Esophagus muscularis mucosa (tissue), 4 donors: Measurements from ENCODE around the gene GATC. TPM values are rescaled to one million over a fixed set of nuclear protein-coding genes. Genes with fewer than 3 reads are reported as not detected.

Experiments
- DNase-seq: peaks from one replicate; pipeline ENCODE4 v3.0.0-alpha.2; 2017; ENCODE audit errors: extremely low spot score
- H3K27ac ChIP-seq, 4 donors: fragments of 200-600 bp; sonication (generic); replicated peaks in 1 of 4; 1 replicate in 3 of 4; 2 replicates in 1 of 4; pipeline ENCODE4 v1.5.1; 2016 to 2019; ENCODE audit warnings: mild to moderate bottlenecking in 1 of 4
- H3K27me3 ChIP-seq, 4 donors: fragments of 200-600 bp; sonication (generic); one replicate each; pipeline versions ENCODE4 v1.5.1 to v1.6.0; 2016 to 2019
- H3K36me3 ChIP-seq, 4 donors: fragments of 200-600 bp; sonication (generic); one replicate each; pipeline ENCODE4 v1.5.1; 2016 to 2019
- H3K4me1 ChIP-seq, 4 donors: fragments of 200-600 bp; sonication (generic); one replicate each; pipeline ENCODE4 v1.5.1; 2016 to 2019
- H3K4me3 ChIP-seq, 4 donors: fragments of 200-600 bp; sonication (generic); 1 replicate in 2 of 4; 2 replicates in 2 of 4; pipeline ENCODE4 v1.5.1; 2016 to 2019; ENCODE audit warnings: mild to moderate bottlenecking in 4 of 4, moderate library complexity in 1 of 4
- H3K9me3 ChIP-seq, 4 donors: fragments of 200-600 bp; sonication (generic); 1 replicate in 3 of 4; 2 replicates in 1 of 4; pipeline ENCODE4 v1.5.1; 2016 to 2019
- EP300 ChIP-seq: sonication (generic); formaldehyde crosslinking; IDR thresholded peaks from one replicate; pipeline ENCODE4 v1.6.1; 2017; ENCODE audit warnings: antibody characterized with exemption
- POLR2A ChIP-seq: fragments of 450-650 bp; IDR thresholded peaks from one replicate; pipeline ENCODE4 v1.6.1; 2017; ENCODE audit warnings: antibody characterized with exemption, moderate library complexity, mild to moderate bottlenecking, low read depth
- POLR2AphosphoS5 ChIP-seq, 2 donors: sonication (generic); formaldehyde crosslinking; IDR thresholded peaks; one replicate each; pipeline ENCODE4 v1.6.1; 2017; ENCODE audit warnings: antibody characterized with exemption in 2 of 2
- WGBS: methylation state at CpG from one replicate; pipeline ENCODE4 v1.1.5; 2018; 5-methylcytosine and 5-hydroxymethylcytosine counted together
- intact Hi-C: fragments of 100-400 bp; cut with DNase I; formaldehyde crosslinking; loops from one replicate; pipeline ENCODE4 v1.15.1; 2023
- total RNA-seq, 4 donors: library from RNA; depleted of rRNA; stranded (reverse); fragments of >200 nt; gene quantifications; one replicate each; pipeline versions ENCODE4 v1.1.0 to v1.2.1, GENCODE V29; 2016
- TF ChIP-seq, protein P1 (sequence below), 3 experiments: fragments of 200-600 bp in 2 of 3; fragments of 450-650 bp in 1 of 3; sonication (generic) in 2 of 3; IDR thresholded peaks; one replicate each; pipeline ENCODE4 v1.5.1; 2017 to 2019; ENCODE audit warnings: antibody characterized with exemption in 3 of 3, mild to moderate bottlenecking in 2 of 3, moderate library complexity in 1 of 3

GATC gene
- total RNA-seq, 4 donors from 2014 or later: 18.5 to 24.0 (median 20.2) TPM

DNA sequence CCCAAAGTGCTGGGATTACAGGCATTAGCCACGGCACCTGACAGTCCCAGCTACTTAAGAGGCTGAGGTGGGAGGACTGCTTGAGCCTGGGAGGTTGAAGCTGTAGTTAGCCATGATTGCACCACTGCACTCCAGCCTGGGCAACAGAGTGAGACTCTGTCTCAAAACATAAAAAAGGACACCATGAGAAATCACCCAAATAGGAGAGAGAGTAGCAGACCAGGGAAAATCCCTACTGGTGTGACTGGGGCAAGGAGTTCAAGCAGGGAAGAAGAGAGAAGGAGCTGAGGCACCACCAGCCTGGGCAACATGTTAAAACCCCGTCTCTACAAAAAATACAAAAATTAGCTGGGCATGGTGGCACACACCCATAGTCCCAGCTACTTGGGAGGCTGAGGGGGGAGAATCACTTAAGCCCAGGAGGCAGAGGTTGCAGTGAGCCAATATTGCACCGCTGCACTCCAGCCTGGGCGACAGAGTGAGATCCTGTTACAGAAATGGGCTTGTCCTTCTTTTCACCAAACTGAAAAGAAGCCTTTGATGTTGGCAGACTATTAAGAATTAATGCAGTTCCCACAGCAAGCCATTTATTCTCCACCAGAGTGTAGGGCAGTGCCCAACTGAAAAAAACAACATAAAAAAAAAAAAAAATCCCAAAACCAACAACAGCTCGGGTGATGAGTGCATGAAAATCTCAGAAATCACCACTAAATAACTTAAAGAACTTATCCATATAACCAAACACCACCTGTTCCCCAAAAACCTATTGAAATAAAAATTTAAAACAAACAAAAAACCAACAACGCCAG lies 27.8 kb downstream of the GATC start:
- Histone ChIP-seq H3K9me3 (no peaks in the 10 kb centered on the region), H3K27ac (no peak overlapping the region), H3K4me3 (no peak overlapping the region), H3K4me1 (peaks cover 7 to 19% (median 16%) of the 10 kb centered on the region in 4 donors), H3K27me3 (no peaks in the 10 kb centered on the region), H3K36me3 (peaks cover 0 to 3% (median 0%) of the 10 kb centered on the region in 4 donors)
- no peak for DNase-seq
- 88% methylated on average over 6 of the region's 6 CpGs for WGBS
- intact Hi-C loops: no loop called here
- TF ChIP-seq, protein P1, sequence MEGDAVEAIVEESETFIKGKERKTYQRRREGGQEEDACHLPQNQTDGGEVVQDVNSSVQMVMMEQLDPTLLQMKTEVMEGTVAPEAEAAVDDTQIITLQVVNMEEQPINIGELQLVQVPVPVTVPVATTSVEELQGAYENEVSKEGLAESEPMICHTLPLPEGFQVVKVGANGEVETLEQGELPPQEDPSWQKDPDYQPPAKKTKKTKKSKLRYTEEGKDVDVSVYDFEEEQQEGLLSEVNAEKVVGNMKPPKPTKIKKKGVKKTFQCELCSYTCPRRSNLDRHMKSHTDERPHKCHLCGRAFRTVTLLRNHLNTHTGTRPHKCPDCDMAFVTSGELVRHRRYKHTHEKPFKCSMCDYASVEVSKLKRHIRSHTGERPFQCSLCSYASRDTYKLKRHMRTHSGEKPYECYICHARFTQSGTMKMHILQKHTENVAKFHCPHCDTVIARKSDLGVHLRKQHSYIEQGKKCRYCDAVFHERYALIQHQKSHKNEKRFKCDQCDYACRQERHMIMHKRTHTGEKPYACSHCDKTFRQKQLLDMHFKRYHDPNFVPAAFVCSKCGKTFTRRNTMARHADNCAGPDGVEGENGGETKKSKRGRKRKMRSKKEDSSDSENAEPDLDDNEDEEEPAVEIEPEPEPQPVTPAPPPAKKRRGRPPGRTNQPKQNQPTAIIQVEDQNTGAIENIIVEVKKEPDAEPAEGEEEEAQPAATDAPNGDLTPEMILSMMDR (IDR thresholded peaks at IDR 0.05): no peak
- TF ChIP-seq POLR2A (no peak), EP300 (no peak), POLR2AphosphoS5 (IDR thresholded peaks at IDR 0.05) (no peak)

DNA sequence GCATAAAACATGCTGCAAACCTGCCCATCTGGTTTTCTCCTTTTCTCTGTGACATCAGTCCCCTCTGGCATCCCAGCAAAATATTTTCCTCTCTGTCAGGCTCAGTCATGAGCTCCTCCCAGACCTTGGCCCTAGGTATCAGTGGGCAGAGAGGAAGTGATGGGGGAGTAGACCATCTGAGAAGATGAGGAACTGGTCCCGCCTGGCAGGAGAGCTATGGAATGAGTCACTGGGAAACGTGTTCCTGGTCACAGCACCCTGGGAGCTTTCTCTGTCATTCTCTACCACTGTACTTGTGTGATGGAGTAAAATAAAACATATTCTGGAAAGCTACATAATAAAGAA lies 28.3 kb downstream of the GATC start:
- peaks cover 0 to 3% (median 0%) of the 10 kb centered on the region in 4 donors for H3K36me3 ChIP-seq
- H3K27ac ChIP-seq: no peak overlapping the region
- TF ChIP-seq, protein P1 (IDR thresholded peaks at IDR 0.05): no peak
- TF ChIP-seq EP300: no peak
- TF ChIP-seq POLR2AphosphoS5 (IDR thresholded peaks at IDR 0.05): no peak
- TF ChIP-seq POLR2A: no peak
- H3K9me3 ChIP-seq: no peaks in the 10 kb centered on the region
- 23% methylated on average over 2 of the region's 2 CpGs for WGBS
- peaks cover 7 to 19% (median 16%) of the 10 kb centered on the region in 4 donors for H3K4me1 ChIP-seq
- H3K27me3 ChIP-seq: no peaks in the 10 kb centered on the region
- H3K4me3 ChIP-seq: no peak overlapping the region
- no peak for DNase-seq
- intact Hi-C loops: no loop called here

DNA sequence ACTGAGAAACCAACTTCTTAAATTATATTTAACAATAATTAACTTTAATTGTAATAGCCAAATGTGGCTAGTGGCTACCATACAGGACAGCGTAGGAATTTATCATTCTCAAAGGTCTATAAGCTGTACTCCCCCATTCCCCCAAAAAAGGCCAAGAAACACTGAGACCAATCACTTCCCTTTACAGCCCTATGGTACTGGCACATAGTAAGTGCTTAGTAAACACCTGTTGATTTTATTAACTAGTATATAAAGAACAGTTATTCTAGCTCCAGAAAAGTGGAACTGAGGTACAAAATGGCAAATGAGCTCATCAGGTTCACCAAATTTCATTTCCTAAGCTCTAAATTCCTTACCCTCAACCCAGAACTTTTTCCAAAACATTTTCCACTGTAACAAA lies 29.4 kb downstream of the GATC start:
- intact Hi-C loops: no loop called here

DNA sequence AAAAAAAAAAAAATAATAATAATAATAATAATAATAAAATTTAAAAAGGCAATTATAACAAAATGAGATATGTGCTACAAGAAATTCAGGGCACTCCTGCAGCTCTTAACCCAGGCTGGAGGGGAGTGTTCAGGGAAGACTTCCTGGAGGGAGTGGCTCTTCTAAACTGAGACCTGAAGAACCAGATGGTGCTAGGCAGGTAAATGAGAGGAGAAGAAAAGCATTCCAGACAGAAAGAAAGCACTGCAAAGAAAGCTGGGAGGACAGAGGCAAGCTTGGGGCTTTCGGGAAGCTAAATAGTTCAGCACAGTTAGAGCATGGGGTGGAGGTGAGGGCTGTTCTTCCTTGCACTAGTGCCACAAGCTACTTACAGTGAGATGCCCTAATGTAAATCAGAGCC lies 33.2 kb downstream of the GATC start:
- no peaks in the 10 kb centered on the region for H3K4me1 ChIP-seq
- peaks cover 0 to 13% (median 4%) of the 10 kb centered on the region in 4 donors for H3K36me3 ChIP-seq
- H3K4me3 ChIP-seq: no peak overlapping the region
- 95% methylated on average over 1 of the region's 1 CpG for WGBS
- no peak for TF ChIP-seq EP300
- no peaks in the 10 kb centered on the region for H3K9me3 ChIP-seq
- no peaks in the 10 kb centered on the region for H3K27me3 ChIP-seq
- intact Hi-C loops: no loop called here
- H3K27ac ChIP-seq: no peak overlapping the region
- DNase-seq: no peak

More for the DNA sequence above, 29.4 kb downstream of the GATC start:
- no peak for DNase-seq
- WGBS: 100% methylated on average over 1 of the region's 1 CpG
- Histone ChIP-seq H3K36me3 (peaks cover 0 to 3% (median 0%) of the 10 kb centered on the region in 4 donors), H3K27me3 (no peaks in the 10 kb centered on the region), H3K27ac (no peak overlapping the region), H3K4me3 (no peak overlapping the region), H3K9me3 (no peaks in the 10 kb centered on the region), H3K4me1 (peaks cover 1 to 10% (median 7%) of the 10 kb centered on the region in 4 donors)
- no peak for TF ChIP-seq POLR2A
- no peak for TF ChIP-seq EP300
- no peak for TF ChIP-seq POLR2AphosphoS5 (IDR thresholded peaks at IDR 0.05)
- TF ChIP-seq, protein P1 (IDR thresholded peaks at IDR 0.05): no peak

DNA sequence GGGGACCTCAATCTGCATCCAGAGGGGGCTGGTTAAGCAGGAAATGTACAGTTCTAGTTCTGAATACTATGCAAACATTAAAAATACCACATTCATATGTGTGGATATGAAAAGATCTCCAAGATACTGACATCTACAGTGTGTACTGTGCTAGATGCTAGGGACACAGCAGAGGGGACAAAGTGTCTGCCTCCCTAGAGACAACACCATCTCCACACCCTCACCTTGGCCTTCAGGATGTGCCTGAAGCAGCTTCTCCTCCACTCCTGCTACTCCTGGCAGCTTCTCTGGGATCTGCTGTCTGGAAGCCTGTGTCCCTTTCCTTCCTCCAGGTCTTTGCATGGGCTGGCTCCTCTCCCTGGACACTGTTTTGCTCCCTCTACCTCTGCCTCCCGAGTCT lies 34.0 kb downstream of the GATC start:
- no peak for DNase-seq
- peaks cover 0 to 13% (median 4%) of the 10 kb centered on the region in 4 donors for H3K36me3 ChIP-seq
- H3K4me1 ChIP-seq: no peaks in the 10 kb centered on the region
- H3K4me3 ChIP-seq: no peak overlapping the region
- intact Hi-C loops: no loop called here
- no peaks in the 10 kb centered on the region for H3K9me3 ChIP-seq
- H3K27ac ChIP-seq: no peak overlapping the region
- TF ChIP-seq, protein P1 (IDR thresholded peaks at IDR 0.05): no peak
- TF ChIP-seq POLR2AphosphoS5 (IDR thresholded peaks at IDR 0.05) (no peak), EP300 (no peak), POLR2A (no peak)
- H3K27me3 ChIP-seq: no peaks in the 10 kb centered on the region
- 79% methylated on average over 1 of the region's 1 CpG for WGBS
